Activated T-cell treated with anti-CD3 and anti-CD28 coated beads, Interleukin-2, amount 50 U/mL, for 24 hours (primary cell): ENCODE results near the gene GJD4.

Experiments used
- DNase-seq: peaks from one replicate; pipeline ENCODE4 v3.0.0-alpha.2; 2020
- H3K27ac Mint-ChIP-seq: 2 replicates; pipeline ENCODE4 v1.8.0; 2020; ENCODE audit warnings: mild to moderate bottlenecking, mixed read lengths
- H3K27me3 Mint-ChIP-seq: 2 replicates; pipeline ENCODE4 v1.8.0; 2020; ENCODE audit warnings: mixed read lengths
- H3K36me3 Mint-ChIP-seq: 2 replicates; pipeline ENCODE4 v1.8.0; 2020; ENCODE audit warnings: low read depth, mixed read lengths
- H3K4me1 Mint-ChIP-seq: 2 replicates; pipeline ENCODE4 v1.8.0; 2020; ENCODE audit warnings: low read depth, mixed read lengths
- H3K4me3 Mint-ChIP-seq: 2 replicates; pipeline ENCODE4 v1.8.0; 2020; ENCODE audit warnings: mild to moderate bottlenecking, moderate library complexity, mixed read lengths
- H3K9me3 Mint-ChIP-seq: 2 replicates; pipeline ENCODE4 v1.8.0; 2020; ENCODE audit warnings: mixed read lengths

Gene GJD4

DNA sequence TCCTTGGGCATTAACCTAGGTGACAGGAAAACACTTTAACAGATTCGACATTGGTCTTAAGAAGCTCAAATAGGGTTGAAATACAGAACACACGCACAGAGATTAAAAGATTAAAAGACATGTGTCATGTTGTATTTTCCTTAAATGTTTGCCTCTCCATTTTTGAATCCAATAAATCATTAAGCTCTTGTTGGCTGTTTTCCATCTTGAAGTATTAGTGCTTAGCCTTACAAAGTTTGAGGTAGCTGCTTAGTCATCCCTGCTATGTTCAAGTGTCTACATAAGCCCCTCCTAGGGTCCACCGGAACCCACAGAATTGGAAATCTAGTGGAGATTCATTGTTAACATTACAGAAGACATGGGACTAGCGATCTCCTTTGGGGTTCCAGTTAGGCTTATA, 12.7 kb upstream of the GJD4 start:
- peaks cover 17% of the 10 kb centered on the region for H3K27me3 Mint-ChIP-seq
- no peaks in the 10 kb centered on the region for H3K4me1 Mint-ChIP-seq
- no peak overlapping the region for H3K4me3 Mint-ChIP-seq
- H3K9me3 Mint-ChIP-seq = peaks cover 13% of the 10 kb centered on the region
- no peak for DNase-seq
- no peak overlapping the region for H3K27ac Mint-ChIP-seq
- no peaks in the 10 kb centered on the region for H3K36me3 Mint-ChIP-seq

DNA sequence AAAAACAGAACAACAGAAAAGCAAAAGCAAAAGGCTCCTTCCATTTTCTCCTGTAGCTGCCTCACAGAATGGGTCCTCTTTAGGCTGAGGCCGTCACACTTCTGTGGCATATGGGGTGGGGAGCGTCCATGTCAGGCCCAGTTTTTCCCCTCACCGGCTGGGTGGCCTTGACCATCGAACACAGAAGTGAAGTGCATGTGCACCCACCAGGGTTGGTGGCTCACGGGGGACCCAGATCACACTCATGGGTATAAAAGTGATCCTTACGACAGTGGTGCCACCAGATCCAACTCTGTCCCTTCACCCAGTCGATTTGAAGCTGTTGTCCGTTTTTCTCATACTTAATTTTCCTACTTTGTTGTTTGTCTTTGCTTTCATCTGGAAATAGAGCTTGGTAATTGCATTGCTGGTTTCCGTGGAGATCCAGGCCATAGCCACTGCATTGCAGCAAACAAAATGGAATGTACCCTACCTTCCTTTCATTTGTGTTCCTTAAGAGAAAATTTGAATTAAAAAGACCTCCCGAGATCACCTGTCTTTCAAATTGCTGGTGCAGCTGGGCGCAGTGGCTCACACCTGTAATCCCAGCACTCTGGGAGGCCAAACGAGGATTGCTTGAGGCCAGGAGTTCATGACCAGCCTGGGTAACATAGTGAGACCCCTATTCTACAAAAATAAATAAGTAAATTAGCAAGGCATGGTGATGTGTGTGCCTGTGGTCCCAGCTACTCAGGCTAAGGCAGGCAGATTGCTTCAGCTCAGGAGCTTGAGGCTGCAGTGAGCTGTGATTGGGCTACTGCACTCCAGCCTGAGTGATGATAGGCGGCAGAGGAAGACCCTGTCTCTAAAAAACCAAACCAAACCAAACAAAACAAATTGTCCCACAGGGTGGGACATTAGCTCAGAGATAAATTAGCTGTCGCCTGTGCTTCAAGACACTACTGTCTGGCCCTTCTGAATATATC, 10.7 kb upstream of the GJD4 start:
- DNase-seq = no peak
- H3K36me3 Mint-ChIP-seq = no peaks in the 10 kb centered on the region
- H3K27me3 Mint-ChIP-seq = peaks cover 15% of the 10 kb centered on the region
- no peak overlapping the region for H3K4me3 Mint-ChIP-seq
- H3K9me3 Mint-ChIP-seq = peaks cover 13% of the 10 kb centered on the region
- H3K27ac Mint-ChIP-seq = no peak overlapping the region
- H3K4me1 Mint-ChIP-seq = no peaks in the 10 kb centered on the region

- Mint-ChIP-seq H3K4me1 (no peaks in the 10 kb centered on the region), H3K27me3 (peaks cover 16% of the 10 kb centered on the region), H3K27ac (no peak overlapping the region), H3K4me3 (no peak overlapping the region), H3K36me3 (no peaks in the 10 kb centered on the region), H3K9me3 (peaks cover 13% of the 10 kb centered on the region)
- DNase-seq = no peak
Observed at GRCh38 chr10:35595106-35595505, 10.0 kb upstream of the GJD4 start.

DNA sequence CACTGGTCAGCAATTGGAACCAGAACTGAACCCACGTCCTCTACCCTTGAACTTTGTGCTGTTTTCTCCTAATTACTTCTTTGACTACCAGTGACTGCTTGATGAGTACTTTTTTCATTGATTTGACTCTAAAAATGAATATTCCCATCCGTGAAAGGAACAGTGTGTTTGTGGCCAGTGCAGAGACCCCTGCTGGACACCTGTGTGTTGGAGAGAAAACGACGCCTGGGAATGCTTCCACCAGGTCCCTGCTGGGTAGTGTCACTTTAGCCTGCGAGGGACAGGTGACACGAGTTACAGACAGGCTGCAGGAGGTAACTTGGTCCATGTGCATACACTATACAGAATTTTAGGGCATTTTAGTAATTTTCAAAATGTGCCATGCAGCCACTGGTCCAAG, 6.8 kb upstream of the GJD4 start:
- Mint-ChIP-seq H3K4me3 (no peak overlapping the region), H3K27ac (no peak overlapping the region), H3K36me3 (no peaks in the 10 kb centered on the region), H3K27me3 (peaks cover 25% of the 10 kb centered on the region), H3K4me1 (no peaks in the 10 kb centered on the region), H3K9me3 (peaks cover 2% of the 10 kb centered on the region)
- DNase-seq = no peak

DNA sequence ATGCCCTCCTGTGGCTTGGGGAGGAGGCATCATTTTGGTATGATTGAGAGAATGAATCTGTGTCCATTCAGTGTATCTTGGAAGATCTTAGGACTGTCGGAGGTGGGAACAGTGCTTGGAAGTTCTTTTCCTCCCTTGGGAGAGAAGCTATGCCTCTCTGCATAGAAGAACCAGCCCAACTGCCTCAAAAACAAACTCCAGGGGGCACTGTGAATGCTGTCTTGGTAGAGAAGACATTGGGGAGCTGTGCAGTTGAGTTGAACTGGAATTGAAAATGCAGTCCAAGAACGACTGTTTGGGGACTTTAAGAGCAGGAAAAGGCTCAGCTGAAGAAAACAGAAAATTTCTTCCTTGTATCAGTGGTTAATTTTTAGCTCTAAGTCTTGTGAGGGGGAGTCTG, 4.9 kb upstream of the GJD4 start:
- DNase-seq = no peak
- H3K4me1 Mint-ChIP-seq = no peaks in the 10 kb centered on the region
- peaks cover 2% of the 10 kb centered on the region for H3K9me3 Mint-ChIP-seq
- H3K27me3 Mint-ChIP-seq = peaks cover 42% of the 10 kb centered on the region
- no peaks in the 10 kb centered on the region for H3K36me3 Mint-ChIP-seq
- no peak overlapping the region for H3K27ac Mint-ChIP-seq
- H3K4me3 Mint-ChIP-seq = no peak overlapping the region

DNA sequence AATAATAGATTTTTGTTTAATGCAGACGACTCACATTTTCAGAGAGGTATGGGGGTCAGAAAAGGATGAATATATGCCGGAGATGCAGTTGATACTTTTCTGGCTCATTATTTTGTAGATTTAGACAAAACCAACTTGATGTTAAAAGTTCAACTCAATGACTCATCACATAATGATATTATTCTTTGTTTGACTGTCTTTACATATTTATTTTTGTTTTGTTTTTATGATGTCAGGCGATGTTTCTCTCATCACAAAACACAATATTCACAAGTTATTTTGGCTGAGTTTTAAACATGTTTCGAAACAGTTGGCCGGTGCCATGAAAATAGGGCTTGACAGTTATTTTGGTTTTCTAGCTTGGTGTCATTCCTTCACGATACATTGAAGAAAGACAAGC, 1.3 kb downstream of the GJD4 start:
- H3K9me3 Mint-ChIP-seq = peaks cover 9% of the 10 kb centered on the region
- no peak overlapping the region for H3K4me3 Mint-ChIP-seq
- no peaks in the 10 kb centered on the region for H3K36me3 Mint-ChIP-seq
- no peak for DNase-seq
- H3K27me3 Mint-ChIP-seq = peaks cover 67% of the 10 kb centered on the region
- H3K4me1 Mint-ChIP-seq = peaks cover 4% of the 10 kb centered on the region
- H3K27ac Mint-ChIP-seq = no peak overlapping the region

GRCh38 chr10:35607475-35608327, 2.6 kb downstream of the GJD4 start:
- H3K36me3 Mint-ChIP-seq = no peaks in the 10 kb centered on the region
- H3K9me3 Mint-ChIP-seq = peaks cover 9% of the 10 kb centered on the region
- H3K4me3 Mint-ChIP-seq = peak overlapping the region; percentile 59
- peaks cover 4% of the 10 kb centered on the region for H3K4me1 Mint-ChIP-seq
- no peak for DNase-seq
- no peak overlapping the region for H3K27ac Mint-ChIP-seq
- H3K27me3 Mint-ChIP-seq = peaks cover 75% of the 10 kb centered on the region

DNA sequence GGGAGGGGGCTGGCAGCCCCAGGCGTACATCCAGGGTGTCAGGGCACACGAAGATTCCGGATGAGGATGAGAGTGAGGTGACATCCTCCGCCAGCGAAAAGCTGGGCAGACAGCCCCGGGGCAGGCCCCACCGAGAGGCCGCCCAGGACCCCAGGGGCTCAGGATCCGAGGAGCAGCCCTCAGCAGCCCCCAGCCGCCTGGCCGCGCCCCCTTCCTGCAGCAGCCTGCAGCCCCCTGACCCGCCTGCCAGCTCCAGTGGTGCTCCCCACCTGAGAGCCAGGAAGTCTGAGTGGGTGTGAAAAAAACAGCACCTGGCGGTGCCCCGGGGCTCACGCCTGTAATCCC, 3.2 kb downstream of the GJD4 start:
- H3K36me3 Mint-ChIP-seq = no peaks in the 10 kb centered on the region
- no peak overlapping the region for H3K4me3 Mint-ChIP-seq
- H3K4me1 Mint-ChIP-seq = peaks cover 4% of the 10 kb centered on the region
- no peak overlapping the region for H3K27ac Mint-ChIP-seq
- no peak for DNase-seq
- peaks cover 77% of the 10 kb centered on the region for H3K27me3 Mint-ChIP-seq
- H3K9me3 Mint-ChIP-seq = peaks cover 9% of the 10 kb centered on the region

- Mint-ChIP-seq H3K27ac (no peak overlapping the region), H3K4me3 (no peak overlapping the region), H3K36me3 (no peaks in the 10 kb centered on the region), H3K4me1 (peaks cover 4% of the 10 kb centered on the region), H3K27me3 (peaks cover 75% of the 10 kb centered on the region), H3K9me3 (peaks cover 9% of the 10 kb centered on the region)
- no peak for DNase-seq
Observed at GRCh38 chr10:35611750-35612149, 6.6 kb downstream of the GJD4 start.

- Mint-ChIP-seq H3K9me3 (peaks cover 9% of the 10 kb centered on the region), H3K4me3 (no peak overlapping the region), H3K27ac (no peak overlapping the region), H3K27me3 (peaks cover 68% of the 10 kb centered on the region), H3K36me3 (no peaks in the 10 kb centered on the region), H3K4me1 (peaks cover under 1% of the 10 kb centered on the region)
- DNase-seq = no peak
Observed at GRCh38 chr10:35612385-35613106, 7.4 kb downstream of the GJD4 start.

GRCh38 chr10:35613107-35613440, 7.9 kb downstream of the GJD4 start:
- Mint-ChIP-seq H3K36me3 (no peaks in the 10 kb centered on the region), H3K27ac (no peak overlapping the region), H3K27me3 (peaks cover 64% of the 10 kb centered on the region), H3K4me1 (no peaks in the 10 kb centered on the region), H3K9me3 (peaks cover 9% of the 10 kb centered on the region), H3K4me3 (no peak overlapping the region)
- no peak for DNase-seq

DNA sequence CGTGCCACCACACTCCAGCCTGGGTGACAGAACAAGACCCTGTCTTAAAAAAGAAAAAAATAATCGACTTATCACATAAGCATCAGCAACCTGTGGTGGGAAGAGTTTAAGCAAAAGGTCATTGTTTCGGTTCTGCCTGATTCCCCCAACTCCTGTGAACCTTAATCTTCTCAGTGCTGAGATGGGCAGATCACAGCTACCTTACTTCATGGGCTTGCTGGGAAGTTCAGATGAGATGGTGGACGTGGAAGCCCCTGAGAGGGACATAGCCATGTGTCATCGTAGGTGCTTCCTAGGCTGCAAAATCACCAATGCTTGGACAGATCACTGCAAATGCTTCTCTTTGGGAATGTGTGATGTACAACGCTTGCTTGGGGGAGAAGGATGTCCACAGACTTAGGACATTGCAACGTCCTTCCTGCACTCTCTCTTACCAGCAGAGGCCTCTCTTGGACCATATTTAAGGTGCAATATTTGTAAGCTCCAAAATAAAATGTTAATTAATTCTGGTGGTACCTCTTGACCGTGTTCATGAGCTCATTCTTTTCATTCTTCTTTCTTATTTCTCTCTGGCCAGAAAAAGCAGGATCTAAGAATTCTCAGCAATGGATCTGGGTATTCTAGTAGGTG, 8.6 kb downstream of the GJD4 start:
- H3K4me3 Mint-ChIP-seq = no peak overlapping the region

DNA sequence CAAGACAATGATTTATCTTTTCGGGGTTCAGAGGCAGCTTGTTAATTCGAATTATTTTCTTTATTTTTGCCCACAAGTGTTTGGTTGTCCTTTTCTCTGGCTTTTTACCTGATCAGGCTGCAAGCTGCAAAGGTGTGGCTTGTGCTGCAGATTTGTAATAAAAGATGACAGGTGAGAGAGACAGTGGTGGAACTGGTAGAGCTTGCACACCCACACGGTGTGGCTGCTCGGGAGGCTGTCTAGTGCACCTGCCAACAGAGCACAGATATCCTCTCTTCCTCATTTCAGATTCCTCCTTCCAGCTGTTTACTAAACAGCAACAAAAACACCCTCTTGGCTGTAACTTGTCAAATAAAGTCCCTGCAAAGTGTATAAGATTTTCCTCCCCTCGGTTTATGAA, 9.2 kb downstream of the GJD4 start:
- Mint-ChIP-seq H3K36me3 (no peaks in the 10 kb centered on the region), H3K4me1 (no peaks in the 10 kb centered on the region), H3K4me3 (no peak overlapping the region), H3K27ac (no peak overlapping the region), H3K9me3 (peaks cover 11% of the 10 kb centered on the region), H3K27me3 (peaks cover 58% of the 10 kb centered on the region)
- DNase-seq = no peak

More for the DNA sequence above, 8.6 kb downstream of the GJD4 start:
- H3K27me3 Mint-ChIP-seq = peaks cover 62% of the 10 kb centered on the region
- no peak overlapping the region for H3K27ac Mint-ChIP-seq
- DNase-seq = no peak
- H3K9me3 Mint-ChIP-seq = peaks cover 11% of the 10 kb centered on the region
- no peaks in the 10 kb centered on the region for H3K36me3 Mint-ChIP-seq
- no peaks in the 10 kb centered on the region for H3K4me1 Mint-ChIP-seq

DNA sequence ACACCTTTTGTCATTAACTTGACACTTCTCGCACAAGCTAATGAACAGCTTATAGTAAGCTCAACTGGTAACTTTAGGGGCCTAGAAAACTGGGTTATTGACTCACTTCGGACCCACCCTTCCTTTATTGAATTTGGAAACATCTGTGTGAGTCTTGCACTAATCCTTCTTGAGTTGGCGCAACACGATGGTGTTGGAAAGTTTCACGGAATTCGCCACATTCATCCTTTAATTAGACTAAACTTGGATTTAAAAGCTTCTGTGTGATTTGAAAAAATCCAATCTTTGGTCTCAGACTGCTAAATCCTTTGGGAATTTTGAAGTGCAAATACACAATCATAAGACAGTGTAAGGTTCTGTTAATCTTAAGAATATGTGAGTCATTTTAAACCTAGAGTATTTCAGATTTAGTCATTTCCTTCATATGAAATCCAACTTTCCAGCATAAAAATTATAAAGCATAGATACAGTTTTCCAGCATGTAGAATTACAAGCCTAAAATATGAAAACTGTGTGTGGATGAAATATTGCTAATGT, 21.9 kb downstream of the GJD4 start:
- no peak for DNase-seq
- peaks cover 33% of the 10 kb centered on the region for H3K27me3 Mint-ChIP-seq
- no peaks in the 10 kb centered on the region for H3K9me3 Mint-ChIP-seq
- H3K27ac Mint-ChIP-seq = no peak overlapping the region
- no peaks in the 10 kb centered on the region for H3K4me1 Mint-ChIP-seq
- H3K36me3 Mint-ChIP-seq = no peaks in the 10 kb centered on the region
- H3K4me3 Mint-ChIP-seq = no peak overlapping the region
